UCSD-AML1 (cell line): ENCODE data around the gene CCSER2.
"Not testable (repeated sequence)": the region's sequence is repeated elsewhere in the genome, so short reads cannot be mapped to it uniquely, and the experiment has no call there.

Experiments
- DNase-seq: peaks from one replicate; lab custom pipeline; 2025; ENCODE audit not compliant: unreplicated experiment; lab: John Stamatoyannopoulos, UW

CCSER2 gene

DNA sequence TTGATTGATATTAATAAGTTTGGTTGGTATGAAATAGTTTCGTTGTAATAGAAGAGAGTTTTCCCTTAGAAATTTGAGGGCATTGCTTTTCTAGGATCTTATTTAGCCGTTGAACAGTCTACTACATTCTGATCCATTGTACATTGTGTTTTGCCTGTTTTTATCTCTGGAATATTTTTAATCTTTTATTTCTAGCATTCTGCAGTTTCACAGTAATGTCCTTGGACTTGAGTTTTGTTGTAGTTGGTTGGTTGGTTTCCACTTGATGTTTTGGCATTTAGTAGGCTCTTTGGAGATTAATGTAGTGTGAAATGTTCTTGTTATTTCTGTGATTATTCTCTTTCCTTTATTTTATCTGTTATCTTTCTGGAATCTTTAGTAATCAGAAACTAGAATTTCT lies 112.4 kb downstream of the CCSER2 start:
- no peak for DNase-seq

DNA sequence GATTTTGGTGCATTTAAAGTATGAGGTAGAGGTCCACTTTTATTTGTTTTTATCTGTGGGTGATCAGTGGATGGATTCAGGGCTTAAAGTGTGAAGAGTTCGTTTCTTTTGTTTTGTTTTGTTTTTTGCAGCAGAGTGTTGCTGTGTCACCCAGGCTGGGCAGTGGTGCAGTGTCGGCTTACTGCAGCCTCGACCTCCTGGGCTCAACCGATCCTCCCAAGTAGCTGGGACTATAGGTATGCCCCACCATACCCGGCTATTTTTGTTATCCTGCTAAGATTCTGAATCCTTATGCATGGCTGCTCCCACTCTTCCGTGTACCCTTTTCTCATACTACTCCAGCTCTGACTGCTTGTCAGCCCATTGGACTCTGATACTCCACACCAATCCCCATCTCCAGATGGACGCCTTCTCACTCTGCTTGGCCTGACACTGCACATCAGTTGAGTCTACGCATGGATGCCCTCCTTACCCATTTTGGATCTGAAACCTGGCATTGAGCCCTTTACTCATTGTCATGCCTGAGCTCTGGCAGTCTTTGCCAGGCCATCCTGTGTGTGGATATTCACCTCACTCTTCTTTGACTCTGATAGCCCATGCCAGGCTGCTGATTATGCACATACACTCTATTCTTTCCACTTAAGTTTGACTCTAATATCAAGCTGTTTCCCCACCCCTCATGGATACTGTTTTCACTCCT lies 119.5 kb downstream of the CCSER2 start:
- DNase-seq: no peak

DNA sequence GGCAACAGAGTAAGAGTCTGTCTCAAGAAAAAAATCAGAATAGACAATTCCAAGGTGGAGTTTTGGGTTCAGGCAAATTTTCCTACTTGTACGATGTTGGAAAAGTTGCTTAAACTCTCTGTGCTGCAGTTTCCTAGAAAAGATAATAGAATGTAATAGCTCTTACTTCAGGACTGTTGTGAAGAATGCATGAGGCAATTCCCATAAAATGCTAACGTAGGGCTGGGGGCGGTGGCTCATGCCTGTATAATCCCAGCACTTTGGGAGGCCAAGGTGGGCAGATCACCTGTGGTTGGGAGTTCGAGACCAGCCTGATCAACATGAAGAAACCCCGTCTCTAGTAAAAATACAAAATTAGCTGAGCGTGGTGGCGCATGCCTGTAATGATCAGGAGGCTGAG lies 121.0 kb downstream of the CCSER2 start:
- DNase-seq: not testable (repeated sequence)

DNA sequence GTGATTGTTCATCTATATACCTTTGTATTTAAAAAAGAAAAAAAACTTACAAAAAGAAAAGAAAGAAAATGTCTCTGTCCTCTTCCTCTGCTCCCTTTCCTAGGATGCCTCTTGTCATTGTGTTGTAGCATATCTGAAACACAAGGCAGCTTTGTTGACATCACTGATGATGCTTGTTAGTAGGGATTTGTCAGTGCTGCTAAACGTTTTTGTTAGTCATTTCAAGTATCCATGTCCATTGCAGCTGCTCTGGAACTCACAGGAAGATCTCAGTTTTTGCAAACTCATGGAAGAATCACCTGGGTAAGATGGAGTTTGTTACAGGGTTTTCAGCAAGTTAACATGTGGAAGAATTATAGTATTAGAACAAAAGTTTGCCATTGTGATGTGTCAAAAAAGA lies 123.6 kb downstream of the CCSER2 start:
- DNase-seq: no peak

DNA sequence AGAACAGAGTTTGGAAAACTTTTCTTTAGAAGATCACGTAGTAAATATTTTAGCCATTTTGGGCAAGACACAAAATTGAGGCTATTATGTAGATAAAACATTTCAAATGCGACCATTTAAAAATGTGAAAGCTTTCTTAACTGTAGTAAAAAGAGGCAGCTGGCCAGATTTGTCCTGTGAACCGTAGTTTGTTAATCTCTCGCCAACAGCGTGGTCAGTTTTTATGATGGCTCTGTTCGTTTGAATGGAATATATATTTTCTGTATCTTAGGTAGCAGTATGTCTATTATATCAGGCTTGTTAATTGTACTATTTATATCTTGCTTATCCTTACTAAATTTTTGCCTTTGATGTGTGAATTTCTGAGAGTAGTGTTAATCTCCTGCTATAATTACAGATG lies 124.9 kb downstream of the CCSER2 start:
- no peak for DNase-seq

DNA sequence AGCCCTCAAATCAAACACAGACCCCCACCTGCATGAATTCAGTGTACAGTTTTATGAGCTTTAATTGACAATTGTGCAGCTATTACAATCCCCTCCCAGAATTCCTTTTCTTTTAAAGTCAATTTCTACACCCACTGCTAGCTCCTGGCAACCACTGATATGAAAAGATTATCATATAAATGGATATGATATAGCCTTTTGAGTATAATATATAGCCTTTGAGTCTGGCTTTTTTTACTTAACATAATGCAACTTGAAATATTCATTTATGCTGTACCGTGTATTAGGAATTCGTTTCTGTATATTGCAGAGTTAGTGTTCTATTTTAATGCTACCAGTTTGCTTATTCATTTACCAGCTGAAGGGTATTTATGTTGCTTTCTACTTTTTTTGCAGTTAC lies 127.7 kb downstream of the CCSER2 start:
- DNase-seq: no peak

DNA sequence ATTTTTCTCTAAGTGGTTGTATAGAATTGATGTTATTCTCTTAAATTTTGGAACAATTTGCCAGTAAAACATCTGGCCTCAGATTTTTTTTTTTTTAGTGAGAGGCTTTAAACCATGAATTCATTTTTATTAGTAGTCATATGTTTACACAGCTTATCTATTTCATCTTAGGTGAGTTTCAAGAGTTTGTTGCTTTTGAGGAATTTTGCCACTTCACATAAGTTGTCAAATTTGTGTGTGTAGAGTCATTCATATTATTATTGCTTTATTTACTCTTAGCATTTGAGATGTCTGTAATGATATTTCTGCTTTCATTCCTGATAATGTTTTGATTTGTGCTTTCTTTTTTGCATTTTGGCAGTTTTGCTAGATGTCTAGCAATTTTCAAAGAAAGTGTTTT lies 132.1 kb downstream of the CCSER2 start:
- DNase-seq: no peak

DNA sequence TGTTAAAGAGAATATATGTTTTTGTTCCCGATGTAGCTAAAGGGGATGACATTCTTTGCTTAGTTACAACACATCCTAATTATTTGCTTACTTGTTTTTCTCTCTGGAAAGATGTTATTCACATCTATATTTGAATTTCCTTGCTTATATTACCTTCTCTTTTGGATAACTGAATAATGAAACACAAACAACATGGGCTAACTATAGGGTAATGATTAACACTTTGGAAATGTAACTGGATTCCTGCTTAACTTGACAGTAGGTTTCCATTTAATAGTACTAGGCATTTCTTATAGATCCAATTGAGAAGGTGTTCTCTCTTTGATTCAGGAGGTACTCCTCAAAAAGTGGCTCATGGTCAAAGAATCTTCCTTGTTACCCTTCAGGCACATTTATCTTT lies 141.1 kb downstream of the CCSER2 start:
- DNase-seq: no peak

DNA sequence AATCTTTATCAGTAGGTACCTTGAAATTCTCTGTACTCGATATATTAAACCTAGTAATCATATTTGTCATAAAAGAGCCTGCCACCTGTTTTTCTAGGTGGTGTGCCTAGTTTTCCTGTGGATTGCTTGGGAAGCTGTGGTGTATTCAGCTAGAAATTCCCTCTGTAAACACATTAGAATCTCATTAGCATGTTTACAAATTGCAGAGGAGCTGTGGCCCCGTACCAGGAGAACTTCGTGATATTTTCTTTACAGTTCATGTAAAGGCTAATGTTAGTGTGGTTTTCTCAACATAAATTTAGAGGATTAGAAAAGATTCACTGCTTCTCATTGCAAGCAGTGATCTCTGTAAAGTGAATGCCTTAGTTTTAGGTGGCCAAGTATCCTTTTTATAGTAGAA lies 144.7 kb downstream of the CCSER2 start:
- no peak for DNase-seq

DNA sequence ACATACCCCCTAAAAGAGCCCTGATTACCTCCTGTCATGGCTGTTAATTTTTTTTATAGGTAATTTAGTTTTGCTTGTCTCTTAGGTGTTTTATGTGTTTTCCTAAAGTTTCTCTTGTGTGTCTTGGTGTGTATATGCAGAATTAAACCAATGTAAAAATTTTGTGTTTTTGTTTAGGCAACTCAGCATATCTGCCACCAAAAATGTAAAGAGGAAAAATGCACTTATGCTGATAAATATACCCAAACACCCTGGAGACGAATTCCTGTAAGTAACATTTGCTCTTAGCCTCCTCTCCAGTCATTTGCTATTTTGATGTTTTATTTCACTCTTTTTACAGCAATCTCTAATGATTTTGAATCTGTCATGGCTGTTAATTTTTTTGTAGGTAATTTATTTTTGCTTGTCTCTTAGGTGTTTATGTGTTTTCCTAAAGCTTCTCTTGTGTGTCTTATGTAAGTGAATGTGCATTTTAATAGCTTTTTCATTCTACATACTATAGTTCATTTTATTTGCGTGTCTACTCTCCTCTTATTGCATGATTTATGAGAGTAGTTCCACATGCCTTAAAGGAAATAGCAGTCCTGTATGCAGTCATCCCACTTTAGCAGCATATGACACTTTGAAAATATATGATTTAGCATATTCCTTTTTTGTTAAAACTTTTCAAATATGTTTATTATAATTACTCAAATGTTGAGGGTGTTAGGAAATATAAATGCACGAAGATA lies 149.2 kb downstream of the CCSER2 start:
- DNase-seq: no peak

DNA sequence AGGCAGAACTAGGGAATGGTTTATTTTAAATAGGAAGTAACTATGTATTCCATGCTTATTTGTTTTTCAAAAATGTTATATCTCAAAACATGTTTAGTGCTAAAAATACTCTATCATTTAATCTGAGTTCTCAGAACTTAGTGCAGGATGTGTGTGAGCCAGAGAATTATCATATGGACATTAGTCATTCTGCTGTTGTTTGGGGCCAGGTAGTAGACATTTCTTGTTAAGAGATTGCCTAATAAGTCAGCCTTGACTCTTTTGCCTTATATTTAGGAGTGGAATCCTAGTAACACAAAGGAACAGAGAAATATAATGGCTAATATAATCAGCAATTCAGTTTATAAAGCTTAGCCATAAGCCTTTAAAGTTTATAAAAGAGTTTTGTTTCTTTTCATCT lies 149.8 kb downstream of the CCSER2 start:
- DNase-seq: no peak

DNA sequence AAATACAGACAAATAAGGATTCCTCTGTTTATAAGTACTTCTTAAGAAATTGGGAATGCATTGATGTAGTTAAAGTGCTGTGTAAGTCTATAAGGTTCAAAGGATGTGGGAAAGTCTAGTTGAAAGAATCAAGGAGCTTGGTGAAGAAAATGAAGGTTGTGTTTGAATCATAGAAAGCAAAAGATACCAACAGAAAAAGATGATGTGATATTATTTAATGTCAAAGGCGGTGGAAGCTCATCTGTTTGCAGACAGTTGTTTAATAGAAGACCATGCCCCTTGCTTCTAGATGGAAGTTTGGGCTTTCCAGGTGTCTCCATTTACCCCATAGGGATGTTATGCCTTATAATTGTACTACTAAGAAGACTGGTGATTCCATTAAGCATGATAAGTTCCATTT lies 150.3 kb downstream of the CCSER2 start:
- no peak for DNase-seq

DNA sequence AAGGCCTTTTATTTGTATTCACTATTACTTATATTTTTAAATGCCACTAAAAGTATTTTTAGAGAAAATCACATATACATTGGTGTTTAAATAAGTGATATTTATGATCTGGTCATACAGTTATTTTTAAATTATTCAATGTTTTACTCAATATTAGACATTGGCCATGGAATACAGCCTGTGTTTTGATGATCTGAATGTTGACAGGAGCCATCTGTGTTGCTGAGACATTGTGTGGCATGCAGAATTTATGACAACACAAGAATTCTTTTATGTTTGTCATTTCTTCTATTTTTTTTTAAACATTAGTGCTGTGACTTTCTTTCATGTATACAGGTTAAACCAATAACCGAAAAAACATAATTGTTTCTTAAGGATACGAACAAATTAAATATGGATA lies 156.2 kb downstream of the CCSER2 start:
- no peak for DNase-seq

DNA sequence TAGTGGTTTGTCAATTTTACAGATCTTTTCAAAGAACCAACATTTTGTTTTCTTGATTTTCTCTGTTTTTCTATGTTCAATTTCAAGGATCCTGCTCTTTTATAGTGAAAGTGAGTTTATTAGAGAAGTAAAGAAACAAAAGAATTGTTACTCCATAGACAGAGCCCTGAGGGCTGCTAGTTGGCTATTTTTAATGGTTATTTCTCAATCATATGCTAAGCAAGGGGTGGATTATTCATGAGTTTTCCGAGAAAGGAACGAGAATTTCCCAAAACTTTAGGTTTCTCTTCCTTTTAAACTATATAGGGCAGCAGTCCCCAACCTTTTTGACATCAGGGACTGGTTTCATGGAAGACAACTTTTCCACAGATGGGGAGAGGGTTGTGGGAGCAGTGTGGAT lies 165.0 kb downstream of the CCSER2 start:
- no peak for DNase-seq

DNA sequence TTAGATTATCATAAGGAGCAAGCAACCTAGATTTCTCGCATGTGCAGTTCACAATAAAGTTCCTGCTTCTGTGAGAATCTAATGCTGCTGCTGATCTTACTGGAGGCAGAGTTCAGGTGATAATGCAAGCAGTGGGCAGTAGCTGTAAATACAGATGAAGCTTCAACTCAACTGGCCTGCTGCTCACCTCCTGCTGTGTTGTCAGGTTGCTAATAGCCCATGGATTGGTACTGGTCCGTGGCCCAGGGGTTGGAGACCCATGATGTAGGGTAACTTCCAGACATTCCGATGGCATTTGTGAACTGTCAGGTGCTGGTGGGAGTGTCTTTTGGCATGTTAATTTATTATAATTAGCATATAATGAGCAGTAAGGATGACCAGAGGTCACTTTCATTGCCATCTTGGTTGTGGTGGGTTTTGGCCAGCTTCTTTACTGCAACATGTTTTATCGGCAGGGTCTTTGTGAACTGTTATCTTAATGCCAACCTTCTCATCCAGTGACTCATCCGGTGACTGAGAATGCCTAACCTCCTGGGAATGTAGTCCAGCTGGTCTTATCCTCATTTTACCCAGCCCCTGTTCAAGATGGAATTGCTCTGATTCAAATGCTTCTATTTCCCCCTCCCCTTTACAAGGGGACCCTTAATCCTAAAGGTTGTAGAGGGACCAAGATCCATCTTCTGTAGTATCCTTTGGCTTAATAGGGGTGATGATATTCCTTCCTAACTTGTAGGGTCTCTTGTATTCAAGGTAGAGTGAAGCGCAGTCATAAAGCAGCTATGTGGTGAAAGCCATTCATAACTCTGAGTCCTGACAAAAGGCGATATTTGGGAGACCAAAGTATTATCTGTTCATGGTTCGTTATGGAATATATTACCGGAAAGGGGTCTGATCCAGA lies 165.8 kb downstream of the CCSER2 start:
- no peak for DNase-seq

DNA sequence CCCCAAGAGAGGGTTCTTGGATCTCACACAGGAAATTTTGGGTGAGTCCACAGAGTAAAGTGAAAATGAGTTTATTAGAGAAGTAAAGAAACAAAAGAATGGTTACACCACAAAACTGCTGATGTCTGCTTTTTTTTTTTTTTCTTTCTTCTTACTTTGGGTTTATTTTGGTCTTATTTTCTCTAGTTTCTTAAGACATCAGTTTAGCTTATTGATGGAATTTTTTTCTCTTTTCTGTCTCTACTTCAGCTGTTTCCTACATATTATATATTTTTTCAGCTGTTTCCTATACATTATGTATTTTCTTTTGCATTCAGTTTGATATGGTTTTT lies 166.4 kb downstream of the CCSER2 start:
- no peak for DNase-seq

DNA sequence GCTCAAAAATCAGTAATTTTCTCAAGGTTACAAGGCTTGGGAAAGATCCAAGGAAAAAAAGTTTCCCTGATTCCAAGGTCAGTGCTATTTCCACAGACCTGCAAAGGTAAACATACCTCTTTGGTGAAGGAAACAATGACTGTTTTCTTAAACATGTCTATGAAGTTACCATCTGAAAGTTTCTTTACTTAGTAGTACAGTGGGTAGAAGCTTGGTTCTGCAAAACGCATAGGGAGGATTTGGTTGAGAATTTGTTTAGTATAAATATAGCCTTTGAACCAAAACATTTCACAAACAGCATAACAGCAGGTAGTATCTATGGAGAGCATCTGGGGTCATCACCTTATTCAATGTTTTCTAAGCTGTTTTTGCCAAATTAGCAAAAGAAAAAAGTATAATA lies 169.6 kb downstream of the CCSER2 start:
- no peak for DNase-seq

DNA sequence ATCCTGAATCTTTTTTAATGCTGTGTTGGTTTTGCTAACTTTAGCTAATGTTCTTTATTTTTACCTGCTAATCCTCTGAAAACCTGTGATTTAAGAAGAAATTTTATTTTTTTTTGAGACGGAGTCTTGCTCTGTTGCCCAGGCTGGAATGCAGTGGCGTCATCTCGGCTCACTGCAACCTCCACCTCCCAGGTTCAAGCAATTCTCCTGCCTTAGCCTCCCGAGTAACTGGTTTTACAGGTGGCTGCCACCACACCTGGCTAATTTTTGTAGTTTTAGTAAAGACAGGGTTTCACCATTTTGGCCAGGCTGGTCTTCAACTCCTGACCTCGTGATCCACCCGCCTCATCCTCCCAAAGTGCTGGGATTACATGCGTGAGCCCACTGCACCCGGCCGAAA lies 170.7 kb downstream of the CCSER2 start:
- not testable (repeated sequence) for DNase-seq

DNA sequence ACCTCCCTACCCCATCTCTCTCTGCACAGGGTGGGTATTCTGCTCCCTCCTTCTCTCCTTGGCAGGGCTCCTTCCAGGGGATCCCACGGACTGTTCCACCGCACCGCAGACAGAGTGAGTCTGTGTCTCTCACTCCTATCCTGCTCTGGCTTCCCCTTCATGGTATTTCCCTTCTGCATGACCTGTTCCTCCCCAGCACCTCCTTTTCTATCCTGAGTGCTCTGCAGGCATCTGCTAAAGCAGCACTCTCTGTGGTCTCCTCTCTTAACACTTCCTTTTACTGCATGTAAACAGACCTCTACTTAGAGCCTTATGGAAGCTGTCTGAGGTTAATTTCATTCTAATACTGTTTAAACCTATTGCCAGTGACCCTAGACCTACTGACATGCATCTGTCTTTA lies 171.5 kb downstream of the CCSER2 start:
- peak; percentile 38 for DNase-seq

DNA sequence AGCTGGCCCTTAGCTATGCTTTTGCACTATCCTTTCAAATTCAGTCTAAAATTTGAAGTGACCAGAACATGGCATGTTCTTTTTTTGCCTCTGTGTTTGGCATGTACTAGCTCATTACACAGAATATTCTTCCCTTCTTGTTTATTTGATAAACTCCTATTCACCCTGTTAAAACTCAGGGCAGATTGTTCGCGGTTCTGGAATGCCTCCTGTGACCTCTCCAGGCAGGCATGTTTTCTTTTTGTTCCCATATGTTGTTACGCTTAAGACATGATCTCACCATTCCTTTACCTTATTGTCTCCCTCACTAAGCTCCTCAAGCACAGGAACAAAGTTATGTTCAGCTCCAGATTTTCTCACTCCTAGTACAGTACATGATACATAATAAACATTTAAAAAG lies 181.7 kb downstream of the CCSER2 start:
- no peak for DNase-seq

DNA sequence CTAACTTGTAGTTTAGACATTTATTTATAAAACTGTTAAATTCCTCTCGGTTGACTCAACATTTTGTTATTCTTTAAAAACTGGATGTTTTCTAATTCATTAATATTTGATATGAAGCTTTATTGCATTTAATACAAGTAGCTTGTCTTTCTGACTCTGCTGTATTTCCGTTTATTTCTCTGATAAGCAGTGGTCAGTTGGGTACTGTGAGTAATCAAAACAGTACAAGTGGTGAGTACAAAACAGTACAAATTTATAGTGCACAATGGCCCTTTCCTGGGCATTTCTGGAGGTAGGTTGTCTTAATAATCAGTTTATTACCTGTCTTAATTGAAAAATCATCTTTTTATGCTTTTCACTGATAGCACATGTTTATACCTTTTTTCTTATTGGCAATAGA lies 182.7 kb downstream of the CCSER2 start:
- no peak for DNase-seq

DNA sequence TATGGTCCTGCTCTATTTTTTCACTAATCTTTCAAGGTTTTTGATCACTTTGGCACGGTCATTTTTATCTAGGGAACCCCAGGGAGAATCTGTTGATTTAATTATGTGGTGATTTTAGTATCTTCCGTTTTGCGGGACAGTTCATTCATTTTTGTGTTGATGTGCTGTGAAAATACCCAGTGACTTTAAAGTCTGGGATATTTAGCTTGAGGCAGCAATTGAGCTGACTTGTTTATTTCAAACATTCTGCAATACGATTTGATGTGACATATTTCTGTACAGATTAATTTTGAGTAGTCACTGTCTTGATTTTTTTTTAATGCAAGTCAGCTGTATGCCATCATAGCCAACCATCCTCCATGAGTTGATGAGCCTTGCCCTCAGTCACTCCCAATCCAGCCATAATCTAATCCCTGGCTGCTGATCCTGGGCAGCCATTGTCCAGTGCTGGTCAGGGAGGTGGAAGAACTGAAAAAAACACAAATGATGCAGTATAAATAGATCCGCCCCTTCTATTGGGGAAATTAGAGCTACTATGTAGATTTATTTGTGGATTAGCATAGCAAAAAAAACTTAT lies 183.4 kb downstream of the CCSER2 start:
- DNase-seq: no peak
